Smooth muscle cell (in vitro differentiated cells): ENCODE data around the gene CTNS. TPM values are rescaled to one million over a fixed set of nuclear protein-coding genes. Genes with fewer than 3 reads are reported as not detected.

ENCODE experiments used
- DNase-seq: peaks from one replicate; lab custom pipeline; 2025; ENCODE audit not compliant: unreplicated experiment; lab: John Stamatoyannopoulos, UW
- H2AFZ ChIP-seq: fragments of 200-600 bp; sonication (generic); 2 replicates; pipeline ENCODE4 v1.6.0; 2016; ENCODE audit warnings: antibody characterized with exemption, low read depth, mild to moderate bottlenecking
- H3F3A ChIP-seq: fragments of 200-600 bp; sonication (generic); 2 replicates; pipeline ENCODE4 v1.6.0; 2017; ENCODE audit warnings: antibody characterized with exemption, low read depth
- H3K27ac ChIP-seq: fragments of 200-600 bp; sonication (generic); 2 replicates; pipeline ENCODE4 v1.5.1; 2016; ENCODE audit warnings: low read depth, mild to moderate bottlenecking
- H3K27me3 ChIP-seq: fragments of 200-600 bp; sonication (generic); 2 replicates; pipeline ENCODE4 v1.6.1; 2016; ENCODE audit warnings: low read depth, mild to moderate bottlenecking
- H3K36me3 ChIP-seq: fragments of 200-600 bp; sonication (generic); 2 replicates; pipeline ENCODE4 v1.5.1; 2016; ENCODE audit warnings: low read depth
- H3K4me1 ChIP-seq: fragments of 200-600 bp; sonication (generic); 2 replicates; pipeline ENCODE4 v1.5.1; 2016; ENCODE audit warnings: low read depth
- H3K4me2 ChIP-seq: fragments of 200-600 bp; sonication (generic); 2 replicates; pipeline ENCODE4 v1.6.0; 2016; ENCODE audit warnings: mild to moderate bottlenecking
- H3K4me3 ChIP-seq: fragments of 200-600 bp; sonication (generic); 2 replicates; pipeline ENCODE4 v1.5.1; 2016; ENCODE audit warnings: mild to moderate bottlenecking
- H3K79me2 ChIP-seq: fragments of 200-600 bp; sonication (generic); 2 replicates; pipeline ENCODE4 v1.6.0; 2016; ENCODE audit warnings: low read depth, mild to moderate bottlenecking
- H3K9ac ChIP-seq: fragments of 200-600 bp; sonication (generic); 2 replicates; pipeline ENCODE4 v1.6.0; 2016; ENCODE audit warnings: low read depth
- H3K9me3 ChIP-seq: fragments of 200-600 bp; sonication (generic); replicated peaks from 2 replicates; pipeline ENCODE4 v1.5.1; 2016; ENCODE audit warnings: low read depth
- H4K20me1 ChIP-seq: fragments of 200-600 bp; sonication (generic); 2 replicates; pipeline ENCODE4 v1.6.0; 2016; ENCODE audit warnings: low read depth
- CTCF ChIP-seq: fragments of 200-600 bp; sonication (generic); IDR thresholded peaks from 2 replicates; pipeline ENCODE4 v1.5.1; 2017; ENCODE audit warnings: borderline replicate concordance, mild to moderate bottlenecking, antibody characterized with exemption; ENCODE audit not compliant: insufficient read depth, poor library complexity, severe bottlenecking
- WGBS: methylation state at CpG from one replicate; pipeline ENCODE4 v1.1.7; 2016; ENCODE audit warnings: low lambda C conversion rate; 5-methylcytosine and 5-hydroxymethylcytosine counted together
- polyA plus RNA-seq: library from polyadenylated mRNA; unstranded; fragments of >200 nt; fragmentation: Nextera tagmentation; extraction: Ambion mirVana; gene quantifications from 2 replicates; pipeline ENCODE4 v1.2.1, GENCODE V29; 2016
- total RNA-seq: library from RNA; depleted of rRNA; stranded (reverse); fragments of >200 nt; gene quantifications from 2 replicates; pipeline ENCODE4 v1.2.3, GENCODE V29; 2014

Gene CTNS
- total and polyA plus RNA-seq, 2 experiments from 2014 or later: 13.7 to 24.9 TPM

GRCh38 chr17:3691617-3692067 is 55.1 kb downstream of the CTNS start:
- 89% methylated on average over 16 of the region's 16 CpGs for WGBS
- Histone ChIP-seq H3K9ac (no peak overlapping the region), H3K27me3 (peaks cover 39% of the 10 kb centered on the region), H3K9me3 (no peaks in the 10 kb centered on the region), H3F3A (no peaks in the 10 kb centered on the region), H3K4me2 (no peak overlapping the region), H3K4me3 (no peak overlapping the region), H3K27ac (no peak overlapping the region), H3K79me2 (no peaks in the 10 kb centered on the region), H4K20me1 (no peaks in the 10 kb centered on the region), H2AFZ (no peak overlapping the region), H3K36me3 (no peaks in the 10 kb centered on the region), H3K4me1 (no peaks in the 10 kb centered on the region)
- DNase-seq: no peak
- no peak for TF ChIP-seq CTCF

- Histone ChIP-seq H2AFZ (no peak overlapping the region), H3K4me1 (no peaks in the 10 kb centered on the region)
- WGBS: 84% methylated on average over 9 of the region's 9 CpGs
Measured at GRCh38 chr17:3692346-3692745, 55.8 kb downstream of the CTNS start.

GRCh38 chr17:3693141-3693540 is 56.6 kb downstream of the CTNS start:
- H3K79me2 ChIP-seq: no peaks in the 10 kb centered on the region
- 85% methylated on average over 4 of the region's 4 CpGs for WGBS
- no peak for TF ChIP-seq CTCF
- no peak overlapping the region for H3K4me3 ChIP-seq
- H3K27ac ChIP-seq: no peak overlapping the region
- no peak overlapping the region for H3K4me2 ChIP-seq
- peaks cover 54% of the 10 kb centered on the region for H3K27me3 ChIP-seq
- H4K20me1 ChIP-seq: no peaks in the 10 kb centered on the region
- H2AFZ ChIP-seq: no peak overlapping the region
- H3K36me3 ChIP-seq: no peaks in the 10 kb centered on the region
- no peaks in the 10 kb centered on the region for H3K9me3 ChIP-seq
- H3F3A ChIP-seq: no peaks in the 10 kb centered on the region
- DNase-seq: no peak
- H3K4me1 ChIP-seq: no peaks in the 10 kb centered on the region
- H3K9ac ChIP-seq: no peak overlapping the region

More at GRCh38 chr17:3692346-3692745, 55.8 kb downstream of the CTNS start:
- no peak for DNase-seq
- no peaks in the 10 kb centered on the region for H3K79me2 ChIP-seq
- H3K4me2 ChIP-seq: no peak overlapping the region
- H3K9me3 ChIP-seq: no peaks in the 10 kb centered on the region
- no peak for TF ChIP-seq CTCF
- no peaks in the 10 kb centered on the region for H4K20me1 ChIP-seq
- peaks cover 46% of the 10 kb centered on the region for H3K27me3 ChIP-seq
- H3K4me3 ChIP-seq: no peak overlapping the region
- H3K36me3 ChIP-seq: no peaks in the 10 kb centered on the region
- H3F3A ChIP-seq: no peaks in the 10 kb centered on the region
- H3K9ac ChIP-seq: no peak overlapping the region
- H3K27ac ChIP-seq: no peak overlapping the region

- Histone ChIP-seq H3K4me2 (no peak overlapping the region), H3K79me2 (no peaks in the 10 kb centered on the region), H3K27ac (no peak overlapping the region), H2AFZ (no peak overlapping the region), H3K4me1 (no peaks in the 10 kb centered on the region), H3K36me3 (no peaks in the 10 kb centered on the region), H3K9me3 (no peaks in the 10 kb centered on the region), H3F3A (no peaks in the 10 kb centered on the region), H3K4me3 (no peak overlapping the region), H4K20me1 (no peaks in the 10 kb centered on the region), H3K27me3 (peaks cover 58% of the 10 kb centered on the region), H3K9ac (no peak overlapping the region)
- 92% methylated on average over 9 of the region's 9 CpGs for WGBS
- no peak for DNase-seq
- no peak for TF ChIP-seq CTCF
Measured at GRCh38 chr17:3693829-3694231, 57.3 kb downstream of the CTNS start.
